MCF 10A (cell line): ENCODE data around the gene NHLRC4. TPM values are rescaled to one million over a fixed set of nuclear protein-coding genes. Genes with fewer than 3 reads are reported as not detected.

Experiments used
- BruUV-seq: library from RNA; stranded (reverse); fragments of 400-500 nt; replicated peaks from 2 replicates; lab custom pipeline; 2021; lab: Mats Ljungman, UMichigan
- CTCF ChIA-PET: fragments of 300-600 bp; sonication (Branson Sonifier 250); formaldehyde crosslinking; extraction: SDS; loops from one replicate; lab custom pipeline; 2021; ENCODE audit warnings: antibody characterized with exemption, inconsistent platforms; lab: Yijun Ruan, JAX
- POLR2A ChIA-PET: fragments of 300-600, 350-650 bp; sonication (Branson Sonifier 250); formaldehyde crosslinking; extraction: SDS; loops from one replicate; lab custom pipeline; 2020; ENCODE audit warnings: antibody characterized with exemption, inconsistent platforms; lab: Yijun Ruan, JAX
- DNase-seq: peaks from one replicate; pipeline ENCODE4 v3.0.0-alpha.2; 2018; ENCODE audit not compliant: unreplicated experiment
- H3K27ac Mint-ChIP-seq: one replicate; pipeline ENCODE4 v1.8.0; 2022; ENCODE audit warnings: mild to moderate bottlenecking, low read depth, mixed read lengths; ENCODE audit not compliant: unreplicated experiment
- H3K27me3 Mint-ChIP-seq: one replicate; pipeline ENCODE4 v1.8.0; 2022; ENCODE audit warnings: mixed read lengths; ENCODE audit not compliant: insufficient read depth, unreplicated experiment
- H3K36me3 Mint-ChIP-seq: one replicate; pipeline ENCODE4 v1.8.0; 2022; ENCODE audit warnings: mild to moderate bottlenecking, moderate library complexity, mixed read lengths; ENCODE audit not compliant: insufficient read depth, unreplicated experiment
- H3K4me1 Mint-ChIP-seq: one replicate; pipeline ENCODE4 v1.8.0; 2022; ENCODE audit warnings: mixed read lengths; ENCODE audit not compliant: insufficient read depth, unreplicated experiment
- H3K4me3 Mint-ChIP-seq: one replicate; pipeline ENCODE4 v1.8.0; 2022; ENCODE audit warnings: mild to moderate bottlenecking, moderate library complexity, mixed read lengths; ENCODE audit not compliant: unreplicated experiment
- H3K9me3 Mint-ChIP-seq: one replicate; pipeline ENCODE4 v1.8.0; 2022; ENCODE audit warnings: mixed read lengths; ENCODE audit not compliant: unreplicated experiment
- CTCF ChIP-seq: fragments of 200-600 bp; IDR thresholded peaks from one replicate; pipeline ENCODE4 v1.8.0; 2022; ENCODE audit warnings: antibody characterized with exemption, mild to moderate bottlenecking; ENCODE audit not compliant: unreplicated experiment
- intact Hi-C: fragments of 100-400 bp; cut with micrococcal nuclease; formaldehyde crosslinking; loops from 2 replicates; pipeline ENCODE4 v1.14.1; 2022
- total RNA-seq: library from RNA; stranded (reverse); gene quantifications from 2 replicates; pipeline ENCODE4 v1.2.3, GENCODE V29; 2022

The NHLRC4 gene
- total RNA-seq, 1 experiment from 2014 or later = not detected

GRCh38 chr16:527015-527903, 39.5 kb upstream of the NHLRC4 start, which contains the start of gene CAPN15:
Gene CAPN15 (plus strand): TSS chr16:527712. CDS start chr16:546839, 19,127 bp downstream.
- intact Hi-C loops = loop anchor here (10.0 kb wide), 1 partner anchor 102 kb away; the partner anchor contains the start of gene RAB11FIP3
- DNase-seq = peak; percentile 79
- TF ChIP-seq CTCF = no peak
- Mint-ChIP-seq H3K4me3 (peak within 1 kb of the TSS; percentile 90), H3K36me3 (peaks cover 26% of the 10 kb centered on the region), H3K9me3 (no peaks in the 10 kb centered on the region), H3K4me1 (peaks cover 8% of the 10 kb centered on the region), H3K27ac (peak within 1 kb of the TSS; percentile 88), H3K27me3 (no peaks in the 10 kb centered on the region)
- ChIA-PET CTCF (interaction anchor here (0.6 kb wide), 3 partner anchors 12 to 313 kb away, joined by 3 read pairs; no protein-coding TSS in a partner anchor), POLR2A (interaction anchor here (0.6 to 4.0 kb wide), 31 partner anchors 8 to 1435 kb away, joined by 3 to 40 read pairs (median 5); partner anchors contain the start of genes DECR2, METTL26, MRPL28 and RAB11FIP3)
- no TSS peak for BruUV-seq

- CTCF ChIA-PET = interaction anchor here (0.5 to 0.7 kb wide), 4 partner anchors 18 to 666 kb away, joined by 3 to 5 read pairs (median 3); no protein-coding TSS in a partner anchor
- Mint-ChIP-seq H3K27me3 (no peaks in the 10 kb centered on the region), H3K9me3 (no peaks in the 10 kb centered on the region), H3K27ac (peak overlapping the region; percentile 88), H3K4me1 (peaks cover 8% of the 10 kb centered on the region), H3K4me3 (peak overlapping the region; percentile 90), H3K36me3 (peaks cover 26% of the 10 kb centered on the region)
- DNase-seq = peak; percentile 81
- no peak for TF ChIP-seq CTCF
- POLR2A ChIA-PET = interaction anchor here (0.6 to 4.0 kb wide), 11 partner anchors 9 to 126 kb away, joined by 3 to 40 read pairs (median 5); partner anchors contain the start of genes PIGQ, RAB11FIP3, RAB40C and WDR90
- intact Hi-C loops = loop anchor here (10.0 kb wide), 1 partner anchor 104 kb away; the partner anchor contains the start of gene RAB11FIP3
- BruUV-seq = TSS peak; percentile 54
Observed at GRCh38 chr16:528111-529011, 38.4 kb upstream of the NHLRC4 start.

GRCh38 chr16:529012-529575, 37.7 kb upstream of the NHLRC4 start:
- Mint-ChIP-seq H3K4me3 (peak overlapping the region; percentile 90), H3K9me3 (no peaks in the 10 kb centered on the region), H3K36me3 (peaks cover 26% of the 10 kb centered on the region), H3K4me1 (peaks cover 8% of the 10 kb centered on the region), H3K27ac (peak overlapping the region; percentile 88), H3K27me3 (no peaks in the 10 kb centered on the region)
- TSS peak; percentile 41 for BruUV-seq
- no peak for DNase-seq
- CTCF ChIA-PET = interaction anchor here (0.6 to 0.7 kb wide), 3 partner anchors 38 to 665 kb away, joined by 3 to 5 read pairs (median 3); no protein-coding TSS in a partner anchor
- POLR2A ChIA-PET = interaction anchor here (0.6 to 4.0 kb wide), 4 partner anchors 41 to 125 kb away, joined by 3 to 23 read pairs (median 4); partner anchors contain the start of gene PIGQ
- no peak for TF ChIP-seq CTCF
- intact Hi-C loops = loop anchor here (10.0 kb wide), 1 partner anchor 104 kb away; the partner anchor contains the start of gene RAB11FIP3
